Measurements from ENCODE around the gene SAMD11. TPM values are rescaled to one million over a fixed set of nuclear protein-coding genes. Genes with fewer than 3 reads are reported as not detected.

The SAMD11 gene
- total and polyA plus RNA-seq, 2 of the 8 experiments (the other 6 are each of a cell fraction or from before 2014, with no cell fraction given) = 0.18 to 0.30 TPM

DNA sequence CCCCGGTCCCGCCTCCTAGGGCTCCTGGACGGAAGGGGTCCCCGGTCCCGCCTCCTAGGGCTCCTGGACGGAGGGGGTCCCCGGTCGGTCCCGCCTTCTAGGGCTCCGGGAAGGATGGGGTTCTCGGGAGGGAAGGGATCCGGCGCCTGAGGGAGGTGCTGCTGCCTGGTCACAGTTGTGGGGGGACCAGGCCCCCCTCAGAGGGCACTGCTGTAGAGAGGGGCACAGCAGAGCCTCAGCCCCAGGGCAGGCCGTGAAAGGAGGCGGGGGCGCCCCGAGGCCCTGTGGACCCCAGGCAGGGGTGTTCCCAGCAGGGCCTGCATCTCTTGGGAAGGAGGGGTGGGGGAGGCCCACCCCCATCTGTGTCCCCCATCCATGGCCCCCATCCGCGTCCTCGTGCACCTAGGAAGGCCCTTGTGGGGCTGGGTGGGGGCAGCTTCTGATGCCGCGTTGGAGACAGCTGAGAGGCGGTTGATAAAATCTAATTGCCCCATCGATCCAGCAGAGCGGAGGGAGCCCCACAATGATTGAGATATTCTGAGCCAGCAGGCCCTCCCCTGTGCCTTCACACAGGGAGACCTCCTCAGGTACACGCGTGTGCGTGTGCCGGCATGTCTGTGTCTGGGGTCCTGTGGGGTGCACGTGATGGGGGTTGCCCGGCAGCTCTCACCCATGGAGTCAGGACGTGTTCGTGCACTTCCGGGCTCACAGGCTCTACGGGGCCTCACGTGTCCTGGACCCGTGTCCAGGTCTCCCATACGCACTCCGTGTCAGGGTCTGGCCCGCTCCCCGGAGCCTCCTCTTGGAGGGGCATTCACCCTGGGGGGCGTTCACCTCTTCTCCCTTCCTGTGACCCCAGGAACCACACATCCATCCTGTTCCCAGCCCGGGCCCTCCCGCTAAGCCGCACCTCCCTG lies 12.9 kb downstream of the SAMD11 start:
- Histone ChIP-seq H3K23me2 (ENCODE audit: low read depth, low read length) (peaks cover 3% of the 10 kb centered on the region; the same call in 1 of the 2 replicates), H2BK120ac (replicated peaks; ENCODE audit: low read depth, low read length) (no peak overlapping the region), H3K27me3 (replicated peaks in 1 of 4; ENCODE audit: control insufficient read depth in 3 of 4, extremely low read depth in 1 of 4, insufficient read depth in 3 of 4, low read length in 3 of 4) (peaks cover 70 to 87% (median 84%) of the 10 kb centered on the region in 4 experiments), H4K5ac (ENCODE audit: insufficient read length, low read depth, low read length) (no peak overlapping the region), H4K8ac (ENCODE audit: extremely low read depth, insufficient read depth, low read length) (0 out of 2 replicates have a peak overlapping the region, but pooled peaks have one; percentile 25), H3K79me1 (ENCODE audit: low read depth, low read length) (no peaks in the 10 kb centered on the region), H3K4ac (replicated peaks; ENCODE audit: insufficient read length, low read depth, low read length) (no peak overlapping the region), H4K20me1 (replicated peaks in 1 of 2; ENCODE audit: control insufficient read depth in 1 of 2, insufficient read depth in 2 of 2, low read length in 2 of 2) (peaks cover 12 to 29% of the 10 kb centered on the region in 2 experiments), H2AK5ac (ENCODE audit: low read depth, low read length) (no peak overlapping the region), H3K9me3 (ENCODE audit: insufficient read depth in 2 of 2, low read depth in 1 of 2, low read length in 1 of 2) (no peaks in the 10 kb centered on the region), H3K4me1 (replicated peaks in 1 of 4; ENCODE audit: control insufficient read depth in 3 of 4, insufficient read depth in 4 of 4, low read length in 3 of 4) (peaks cover 2 to 36% (median 24%) of the 10 kb centered on the region in 4 experiments), H3K14ac (ENCODE audit: insufficient read length) (no peak overlapping the region), H3K4me3 (ENCODE audit: extremely low read depth in 1 of 4, insufficient read depth in 2 of 4, low read depth in 3 of 4, low read length in 4 of 4) (no peak overlapping the region), H2BK5ac (ENCODE audit: low read depth, low read length) (no peak overlapping the region), H3K23ac (ENCODE audit: insufficient read length) (no peak overlapping the region), H3K4me2 (ENCODE audit: insufficient read depth in 1 of 2, low read depth in 2 of 2, low read length in 2 of 2) (peak overlapping the region in 1 of 2 experiments; percentile 10; a peak in 1 of 4 replicates), H2BK15ac (ENCODE audit: low read length) (no peak overlapping the region), H3K27ac (ENCODE audit: low read depth, low read length) (no peak overlapping the region), H2BK12ac (ENCODE audit: low read depth, low read length) (no peak overlapping the region), H3K9ac (replicated peaks in 1 of 4; ENCODE audit: extremely low read depth in 1 of 4, low read depth in 3 of 4, low read length in 3 of 4) (no peak overlapping the region), H4K91ac (replicated peaks; ENCODE audit: insufficient read length, low read length) (no peak overlapping the region), H2AFZ (ENCODE audit: low read length) (no peak overlapping the region), H2BK20ac (ENCODE audit: low read length) (no peak overlapping the region), H3K36me3 (ENCODE audit: control insufficient read depth in 2 of 4, insufficient read depth in 4 of 4, low read length in 3 of 4) (peaks cover 0 to 4% (median 0%) of the 10 kb centered on the region in 4 experiments; a peak in 1 of 8 replicates), H3K56ac (replicated peaks; ENCODE audit: insufficient read length, low read depth, low read length) (no peak overlapping the region), H3K79me2 (ENCODE audit: control insufficient read depth in 1 of 2, insufficient read depth in 2 of 2, low read length in 2 of 2) (no peaks in the 10 kb centered on the region), H3K18ac (ENCODE audit: extremely low read depth, low read length) (no peak overlapping the region)
- POLR2A ChIA-PET (ENCODE audit: partially characterized antibody) = no interaction called here
- no peak for DNase-seq (ENCODE audit: low read depth in 1 of 2, low spot score in 2 of 2)
- 86% methylated on average over 26 of the region's 45 CpGs; no CpG with 5 or more reads in 1 of the 2 experiments for WGBS, 2 experiments (ENCODE audit: extremely low coverage in 1 of 2, insufficient coverage in 1 of 2, insufficient read length in 1 of 2, insufficient replicate concordance in 2 of 2, low coverage in 1 of 2, low lambda C conversion rate in 2 of 2, missing lambda C conversion rate in 1 of 2)
- FAIRE-seq = no peak
- CTCF ChIA-PET (ENCODE audit: partially characterized antibody) = interaction anchor here (0.8 to 3.5 kb wide), 3 partner anchors 10 to 45 kb away, joined by 3 to 19 read pairs (median 14); partner anchors contain the start of gene PERM1
- TF ChIP-seq SIRT6 (IDR thresholded peaks at IDR 0.05; ENCODE audit: low read length) (no peak), TCF12 (IDR thresholded peaks at IDR 0.05; ENCODE audit: low read depth, low read length) (no peak), GTF2F1 (IDR thresholded peaks at IDR 0.05; ENCODE audit: borderline replicate concordance, low read depth, low read length) (no peak), CBX8 (IDR thresholded peaks at IDR 0.05; ENCODE audit: borderline replicate concordance, low read depth, low read length) (no peak), SAP30 (IDR thresholded peaks at IDR 0.05; ENCODE audit: insufficient read depth, insufficient replicate concordance, low read length) (no peak)
